NCI-H524 treated with DMSO at 0.1 percent for 48 hours (cell line): Measurements from ENCODE around the gene FDXR.
"Not testable (repeated sequence)": the region's sequence is repeated elsewhere in the genome, so short reads cannot be mapped to it uniquely, and the experiment has no call there.

ENCODE experiments used
- DNase-seq: peaks from one replicate; lab custom pipeline; 2025; lab: John Stamatoyannopoulos, UW

FDXR gene

GRCh38 chr17:74871356-74872076 is 1.3 kb downstream of the FDXR start:
- no peak for DNase-seq

GRCh38 chr17:74870512-74870911 is 2.3 kb downstream of the FDXR start:
- DNase-seq = no peak

- DNase-seq = not testable (repeated sequence)
Observed at GRCh38 chr17:74870028-74870427, 2.8 kb downstream of the FDXR start.

GRCh38 chr17:74868908-74869255 is 3.9 kb downstream of the FDXR start:
- DNase-seq = no peak

GRCh38 chr17:74868251-74868907 is 4.4 kb downstream of the FDXR start:
- no peak for DNase-seq

GRCh38 chr17:74866198-74866835 is 6.5 kb downstream of the FDXR start:
- DNase-seq = no peak

GRCh38 chr17:74865504-74866197 is 7.1 kb downstream of the FDXR start:
- DNase-seq = no peak

GRCh38 chr17:74864866-74865395 is 7.9 kb downstream of the FDXR start:
- DNase-seq = no peak

GRCh38 chr17:74864297-74864865 is 8.4 kb downstream of the FDXR start:
- no peak for DNase-seq

- no peak for DNase-seq
Observed at GRCh38 chr17:74863420-74864296, 9.1 kb downstream of the FDXR start.

- no peak for DNase-seq
Observed at GRCh38 chr17:74862919-74863318, 9.9 kb downstream of the FDXR start.

GRCh38 chr17:74862108-74862901 is 10.5 kb downstream of the FDXR start:
- DNase-seq = no peak

- no peak for DNase-seq
Observed at GRCh38 chr17:74861662-74862107, 11.1 kb downstream of the FDXR start.

GRCh38 chr17:74860872-74861661 is 11.7 kb downstream of the FDXR start:
- no peak for DNase-seq

GRCh38 chr17:74860229-74860871 is 12.4 kb downstream of the FDXR start:
- DNase-seq = no peak

GRCh38 chr17:74859459-74860228 is 13.2 kb downstream of the FDXR start, which contains the start of gene GRIN2C:
TSS of gene GRIN2C (minus strand) at chr17:74859885. CDS start at chr17:74855092, 4,793 bp downstream.
- no peak for DNase-seq

- no peak for DNase-seq
Observed at GRCh38 chr17:74858672-74859458, 13.9 kb downstream of the FDXR start.
